Measurements from ENCODE around the gene KLK14.

- TF ChIP-seq CTCF (IDR thresholded peaks at IDR 0.05), result no peak
- TF ChIP-seq POLR2A (IDR thresholded peaks at IDR 0.05), result no peak
These were observed 39.2 kb downstream of the KLK14 start for GRCh38 chr19:51043497-51043896.
